K562 (cell line): Measurements from ENCODE around the gene SORCS2. TPM values are rescaled to one million over a fixed set of nuclear protein-coding genes. Genes with fewer than 3 reads are reported as not detected.
A peak's percentile ranks its signal among the peaks of the same experiment; 100 is the strongest.

Source experiments
- CGGBP1 ChIP-seq: fragments of 250-450 bp; sonication (Bioruptor Pico); IDR thresholded peaks from 2 replicates; pipeline ENCODE4 v1.9.0; 2021; ENCODE audit warnings: mild to moderate bottlenecking
- EGR1 ChIP-seq: fragments of 450-650 bp; conservative IDR thresholded peaks from 2 replicates; pipeline ENCODE4 v1.6.1; 2017; ENCODE audit warnings: mild to moderate bottlenecking
- ELF1 ChIP-seq: fragments of 200-800 bp; sonication (Bioruptor generic); IDR thresholded peaks from 2 replicates; pipeline ENCODE4 v1.6.1; 2016; ENCODE audit warnings: missing genetic modification characterization, missing compliant biosample characterization
- ETV6 ChIP-seq, 3 experiments: fragments of 150-350 bp in 1 of 3; sonication (generic) in 1 of 3; formaldehyde crosslinking in 1 of 3; IDR thresholded peaks; 2 replicates each; pipeline versions ENCODE4 v1.6.1 to v1.8.0; 2014 to 2022; ENCODE audit warnings: borderline replicate concordance in 2 of 3, low read depth in 2 of 3, antibody characterized with exemption in 1 of 3, low read length in 1 of 3, mild to moderate bottlenecking in 1 of 3, missing genetic modification reagents in 1 of 3
- MTF1 ChIP-seq: fragments of 250-450 bp; sonication (Bioruptor Pico); IDR thresholded peaks from 2 replicates; pipeline ENCODE4 v1.9.0; 2021; ENCODE audit warnings: moderate library complexity, mild to moderate bottlenecking, inconsistent platforms, borderline replicate concordance
- RFX5 ChIP-seq: IDR thresholded peaks from 2 replicates; pipeline ENCODE4 v1.6.1; 2011; ENCODE audit warnings: low read depth, mild to moderate bottlenecking, improper control_type of control experiment, low read length
- STAT6 ChIP-seq: sonication (generic); formaldehyde crosslinking; IDR thresholded peaks from 2 replicates; pipeline ENCODE4 v1.8.1; 2023; ENCODE audit warnings: mild to moderate bottlenecking, missing genetic modification reagents
- THRA ChIP-seq: fragments of 450-650 bp; IDR thresholded peaks from 2 replicates; pipeline ENCODE4 v1.6.1; 2017; ENCODE audit warnings: mild to moderate bottlenecking, moderate library complexity
- THRB ChIP-seq: fragments of 450-650 bp; formaldehyde crosslinking; conservative IDR thresholded peaks from 2 replicates; pipeline ENCODE4 v1.4.0; 2022; ENCODE audit warnings: mild to moderate bottlenecking, missing genetic modification characterization
- YBX1 ChIP-seq: fragments of 450-650 bp; IDR thresholded peaks from 2 replicates; pipeline ENCODE4 v1.7.1; 2016; ENCODE audit warnings: mild to moderate bottlenecking
- ZBTB7A ChIP-seq: IDR thresholded peaks from 2 replicates; pipeline ENCODE4 v1.6.1; 2011; ENCODE audit warnings: low read depth, mild to moderate bottlenecking, low read length, moderate library complexity, borderline replicate concordance; ENCODE audit not compliant: control insufficient read depth
- ZNF586 ChIP-seq: fragments of 450-650 bp; formaldehyde crosslinking; conservative IDR thresholded peaks from 2 replicates; pipeline ENCODE4 v1.4.0; 2020; ENCODE audit warnings: mild to moderate bottlenecking, moderate library complexity
- polyA plus RNA-seq, 8 experiments: library from polyadenylated mRNA; depleted of rRNA in 4 of 8; stranded (reverse) in 5 of 8; unstranded in 3 of 8; fragments of >200 nt; fragmentation: Nextera tagmentation in 2 of 8; fragmentation: Illumina TruSeq in 1 of 8; extraction: Ambion mirVana in 2 of 8; extraction: Trizol in 1 of 8; gene quantifications; 2 replicates each; pipeline versions ENCODE4 v1.2.1 to v1.2.3, GENCODE V29; 2011 to 2014; ENCODE audit warnings: inconsistent platforms in 1 of 8, missing spikeins in 1 of 8
- total RNA-seq, 7 experiments: library from RNA; depleted of rRNA in 6 of 7; stranded (reverse); fragments of >200 nt in 6 of 7; fragmentation: Illumina TruSeq in 2 of 7; extraction: Trizol in 2 of 7; gene quantifications; 2 replicates each; pipeline versions ENCODE4 v1.2.1 to v1.2.3, GENCODE V29; 2011 to 2021; ENCODE audit warnings: low replicate concordance in 1 of 7

Gene SORCS2
- total and polyA plus RNA-seq, 9 of the 15 experiments (the other 6 are each of a cell fraction or from before 2014, with no cell fraction given) = not detected

- TF ChIP-seq YBX1 (no peak), RFX5 (no peak), STAT6 (CRISPR knock-in tag) (no peak), ELF1 (tag) (no peak), ETV6 (IDR thresholded peaks at IDR 0.05; ENCODE audit: borderline replicate concordance in 1 of 2, low read depth in 2 of 2, low read length in 1 of 2) (no peak), ETV6 (CRISPR knock-in tag; IDR thresholded peaks at IDR 0.05; ENCODE audit: borderline replicate concordance) (no peak), EGR1 (no peak), THRB (CRISPR knock-in tag) (no peak), MTF1 (no peak), ZBTB7A (peak; percentile 37; the same call in 1 of the 2 replicates), THRA (no peak), ZNF586 (CRISPR knock-in tag) (no peak), CGGBP1 (CRISPR knock-in tag) (no peak)
- TF ChIP-seq, all 486 proteins: peak for 5
Observed at GRCh38 chr4:7719354-7720174, 527.2 kb downstream of the SORCS2 start (continued).
